NT2/D1 (cell line): ENCODE results near the gene ZNF408.

Experiments
- YY1 ChIP-seq: IDR thresholded peaks from 2 replicates; pipeline ENCODE4 v1.6.1; 2011; ENCODE audit not compliant: insufficient read length, insufficient read depth
- ZNF274 ChIP-seq: IDR thresholded peaks from 2 replicates; pipeline ENCODE4 v1.6.1; 2011; ENCODE audit warnings: mild to moderate bottlenecking, low read depth, low read length

- no peak for TF ChIP-seq ZNF274
- TF ChIP-seq YY1 = no peak
These were observed 16.5 kb upstream of the ZNF408 start for GRCh38 chr11:46684367-46684766.
